Frontal cortex (tissue), 4 donors: ENCODE data around the gene GHRH. TPM values are rescaled to one million over a fixed set of nuclear protein-coding genes. Genes with fewer than 3 reads are reported as not detected.
A peak's percentile ranks its signal among the peaks of the same experiment; 100 is the strongest.

Experiments
- DNase-seq, 2 donors: peaks; one replicate each; pipeline ENCODE4 v3.0.0; 2012; ENCODE audit warnings: low spot score in 2 of 2
- FAIRE-seq: peaks from 2 replicates; lab custom pipeline; 2012; peaks lifted over from hg19 to GRCh38; lab: Jason Lieb, UNC
- total RNA-seq: library from RNA; depleted of rRNA; stranded (reverse); fragments of >200 nt; gene quantifications from one replicate; pipeline ENCODE4 v1.2.3, GENCODE V29; 2014
- donor health status: control.
- donor health status: control.
- donor health status: control.

GHRH gene
- total RNA-seq, 1 donor from 2014 or later, result not detected

DNA sequence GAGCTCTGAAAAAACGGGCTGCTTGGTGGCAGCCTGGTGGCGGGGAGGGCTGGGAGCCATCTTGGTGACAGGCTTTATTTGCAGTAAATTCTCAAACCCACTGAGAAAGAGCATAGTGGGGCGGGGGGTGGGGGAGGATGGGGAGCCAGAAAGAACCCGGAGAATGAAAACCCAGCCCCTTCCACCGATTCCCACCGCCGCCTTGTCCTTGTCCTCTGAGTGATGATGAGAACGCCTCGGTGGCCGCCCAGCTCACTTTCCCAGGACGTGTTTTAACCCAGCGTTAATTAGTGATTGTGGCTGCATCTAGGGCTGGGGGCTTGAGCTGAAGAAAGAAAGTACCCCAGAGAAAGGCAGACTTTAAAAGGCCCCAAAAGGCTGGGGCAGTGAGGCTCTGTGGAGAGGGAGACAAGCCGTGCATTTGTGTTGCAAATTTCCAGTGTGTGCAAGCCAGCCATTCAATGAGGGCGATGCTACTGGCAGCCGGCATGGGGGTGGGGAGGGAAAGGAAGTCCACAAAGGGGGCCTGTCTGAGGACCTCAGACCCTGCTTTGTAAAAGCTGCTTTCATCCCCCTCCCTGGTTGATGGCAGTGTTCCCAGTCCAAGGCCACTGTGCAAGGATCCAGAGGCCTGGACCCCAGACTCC, 6.2 kb upstream of the GHRH start:
- no peak for DNase-seq

GRCh38 chr20:37266940-37267666, 5.5 kb upstream of the GHRH start:
- no peak for DNase-seq
- FAIRE-seq, result no peak

More for the DNA sequence above, 6.2 kb upstream of the GHRH start:
- FAIRE-seq, result no peak

- FAIRE-seq, result no peak
Observed at GRCh38 chr20:37265152-37265551, 3.5 kb upstream of the GHRH start.

DNA sequence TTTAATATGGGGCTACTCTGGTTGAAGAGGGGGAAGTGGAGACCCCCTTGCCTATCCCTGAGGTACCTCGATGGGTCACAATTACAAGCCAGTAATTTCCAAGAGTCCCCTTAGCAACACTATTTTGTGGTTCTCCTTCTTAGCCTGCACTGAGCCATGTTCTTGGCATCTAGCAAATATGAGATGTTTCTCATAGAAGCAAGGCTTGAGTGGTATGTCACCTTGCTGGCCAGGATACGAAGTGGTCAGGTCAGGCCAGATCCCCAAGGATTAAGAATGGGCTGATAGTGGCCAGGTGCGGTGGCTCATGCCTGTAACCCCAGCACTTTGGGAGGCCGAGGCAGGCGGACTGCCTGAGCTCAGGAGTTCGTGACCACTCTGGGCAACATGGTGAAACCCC, 2.1 kb upstream of the GHRH start:
- DNase-seq (no peak), FAIRE-seq (no peak)

More at GRCh38 chr20:37265152-37265551, 3.5 kb upstream of the GHRH start:
- DNase-seq, result no peak

DNA sequence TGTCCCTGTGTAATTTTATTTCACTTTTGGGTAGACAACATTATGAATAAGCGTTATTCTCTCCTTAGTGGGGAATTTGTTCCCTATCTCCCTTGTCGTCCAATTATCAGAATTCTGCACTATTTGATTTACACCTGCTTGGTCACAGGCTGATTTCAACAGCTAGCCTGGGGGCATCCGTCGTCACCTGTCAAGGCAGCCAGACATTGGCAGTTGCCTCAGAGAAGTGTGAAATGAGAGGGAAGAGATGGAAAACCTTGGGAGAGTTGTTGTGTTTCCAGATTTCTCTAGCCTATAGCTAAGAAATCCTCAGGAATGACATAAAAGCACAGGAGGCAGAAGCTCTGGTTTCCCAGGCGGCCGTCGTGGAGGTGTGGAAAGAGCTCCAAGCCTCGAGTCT, 891 bp upstream of the GHRH start:
- DNase-seq (no peak), FAIRE-seq (no peak)

- FAIRE-seq (no peak), DNase-seq (no peak)
Observed at GRCh38 chr20:37260923-37261322, 691 bp downstream of the GHRH start.

GRCh38 chr20:37259865-37260264, 1.7 kb downstream of the GHRH start:
- DNase-seq, result no peak

DNA sequence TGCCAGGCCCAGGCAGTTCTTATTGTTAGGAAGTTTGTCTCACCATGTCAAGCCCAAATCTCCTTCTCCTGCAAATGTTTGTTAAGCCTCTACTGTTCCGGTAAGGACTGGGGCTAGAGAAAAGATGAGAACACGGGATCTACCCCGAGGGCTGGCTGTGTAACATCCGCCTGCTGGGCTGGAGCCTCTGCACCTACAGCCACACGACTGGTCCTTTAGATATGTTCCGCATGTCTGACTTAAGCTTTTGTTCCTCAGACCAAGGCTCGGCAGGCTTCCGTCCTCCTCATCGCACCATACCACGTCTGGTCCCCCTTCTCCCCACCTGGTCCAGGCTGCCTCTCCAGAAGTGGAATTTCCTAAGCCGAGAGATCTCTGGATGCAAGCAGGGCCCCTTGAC, 2.6 kb downstream of the GHRH start:
- FAIRE-seq (no peak), DNase-seq (no peak)

More at GRCh38 chr20:37259865-37260264, 1.7 kb downstream of the GHRH start:
- FAIRE-seq, result no peak

GRCh38 chr20:37257988-37258387, 3.6 kb downstream of the GHRH start:
- DNase-seq, result no peak
- FAIRE-seq, result no peak

GRCh38 chr20:37257530-37257929, 4.1 kb downstream of the GHRH start:
- FAIRE-seq, result no peak
- no peak for DNase-seq

DNA sequence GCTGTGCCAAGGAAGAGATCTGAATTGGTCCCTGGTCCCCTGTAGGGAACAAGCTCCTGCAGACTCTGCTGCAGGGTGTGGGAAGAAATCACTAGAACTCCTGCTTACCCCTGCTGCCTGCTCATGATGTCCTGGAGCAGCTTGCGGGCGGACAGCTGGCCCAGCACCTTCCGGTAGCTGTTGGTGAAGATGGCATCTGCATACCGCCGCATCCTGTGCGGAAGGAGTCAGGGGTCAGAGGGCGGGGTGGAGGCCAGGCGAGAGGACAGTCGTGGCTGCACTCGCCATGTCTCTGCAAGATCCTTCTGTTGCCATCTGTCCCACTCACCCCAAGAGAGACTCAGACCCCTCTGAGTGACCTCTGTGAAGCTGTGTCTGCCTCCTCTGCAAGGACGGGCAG, 5.3 kb downstream of the GHRH start:
- no peak for DNase-seq
- FAIRE-seq, result no peak

DNA sequence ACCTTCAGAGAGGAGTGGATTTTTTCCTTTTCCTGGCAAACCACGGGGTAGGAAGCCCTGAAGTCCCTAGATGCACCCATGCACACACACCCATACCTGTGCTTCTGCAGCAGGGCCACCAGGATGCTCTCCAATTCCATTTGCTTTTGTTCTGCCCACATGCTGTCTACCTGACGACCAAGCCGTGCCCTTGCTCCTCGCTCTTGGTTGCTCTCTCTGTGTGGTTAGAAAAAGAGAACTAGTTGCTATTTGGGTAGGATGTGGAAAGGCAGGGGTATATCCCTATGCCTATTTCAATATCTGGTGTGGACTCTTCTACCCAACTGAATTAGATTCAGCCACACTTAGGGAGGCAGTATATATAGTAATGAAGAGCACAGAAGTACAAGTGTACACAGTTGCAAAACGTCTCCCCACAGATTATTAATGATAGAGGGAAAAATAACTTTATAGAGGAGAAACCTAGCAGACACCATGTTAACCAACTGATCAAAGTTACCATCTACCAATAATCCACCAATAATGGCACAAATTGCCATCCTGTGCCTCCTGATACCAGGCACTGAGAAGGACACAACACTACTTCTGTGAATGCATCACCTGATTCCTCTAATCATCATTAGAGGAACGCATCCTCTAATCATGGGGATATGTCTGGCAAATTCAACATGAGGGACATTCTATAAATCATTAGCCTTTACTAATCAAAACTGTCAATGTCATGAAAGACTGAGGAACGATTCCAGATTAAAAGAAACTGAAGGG, 7.3 kb downstream of the GHRH start:
- DNase-seq (no peak), FAIRE-seq (no peak)

GRCh38 chr20:37253087-37253486, 8.5 kb downstream of the GHRH start:
- DNase-seq, result no peak
- no peak for FAIRE-seq

- DNase-seq (no peak), FAIRE-seq (no peak)
Observed at GRCh38 chr20:37251825-37252477, 9.7 kb downstream of the GHRH start.

DNA sequence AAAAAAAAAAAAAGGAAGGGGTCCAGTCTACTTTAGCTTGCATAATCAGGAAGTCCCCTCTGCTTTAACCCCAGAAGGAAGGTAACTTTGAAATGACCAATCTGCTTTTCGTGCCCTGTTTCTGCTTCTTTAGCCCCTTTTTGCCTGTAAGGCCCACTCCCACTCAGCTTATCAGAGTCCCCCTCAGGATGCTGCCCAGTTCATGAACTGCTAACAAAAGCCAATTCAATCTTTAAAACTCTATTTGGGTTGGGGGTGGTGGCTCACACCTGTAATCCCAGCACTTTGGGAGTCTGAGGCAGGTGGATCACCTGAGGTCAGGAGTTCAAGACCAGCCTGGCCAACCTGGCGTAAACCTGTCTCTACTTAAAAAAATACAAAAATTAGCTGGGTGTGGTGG, 12.3 kb downstream of the GHRH start:
- FAIRE-seq (no peak), DNase-seq (no peak)

DNA sequence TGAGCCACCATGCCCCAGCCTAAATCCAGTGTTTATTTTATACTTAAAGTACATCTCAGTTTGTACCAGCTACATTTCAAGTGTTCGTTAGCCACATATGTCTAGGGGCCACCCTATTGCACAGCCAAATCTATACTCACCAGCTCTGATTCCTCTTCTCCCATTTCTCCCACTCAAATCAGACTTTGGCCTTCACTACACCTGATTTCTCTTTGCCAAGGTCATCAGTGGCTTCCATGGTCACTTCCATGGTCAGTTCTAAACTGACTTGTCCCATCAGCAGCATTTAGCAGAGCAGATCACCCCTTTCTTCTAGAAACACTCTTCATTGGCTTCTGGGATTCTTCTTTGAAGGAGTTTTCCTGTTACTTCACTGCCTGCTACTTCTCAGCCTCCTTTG, 14.1 kb downstream of the GHRH start:
- DNase-seq (no peak), FAIRE-seq (no peak)

- no peak for DNase-seq
- peak; percentile 26 for FAIRE-seq
Observed at GRCh38 chr20:37246736-37247135, 14.9 kb downstream of the GHRH start.

- DNase-seq, result no peak
- no peak for FAIRE-seq
Observed at GRCh38 chr20:37245216-37246150, 16.1 kb downstream of the GHRH start.

GRCh38 chr20:37244572-37244957, 17.0 kb downstream of the GHRH start:
- FAIRE-seq (no peak), DNase-seq (no peak)
